Loucy (cell line): ENCODE results near the gene GAB1.

ENCODE experiments used
- EZH2phosphoT487 ChIP-seq: fragments of 200-600 bp; IDR thresholded peaks from 2 replicates; pipeline ENCODE4 v1.6.1; 2018; ENCODE audit warnings: antibody characterized with exemption, mild to moderate bottlenecking, moderate library complexity, borderline replicate concordance
- TF ChIP-seq, protein P1 (sequence below): fragments of 200-600 bp; sonication (generic); conservative IDR thresholded peaks from 2 replicates; pipeline ENCODE4 v1.5.1; 2014; ENCODE audit warnings: mild to moderate bottlenecking, antibody characterized with exemption, low read length

DNA sequence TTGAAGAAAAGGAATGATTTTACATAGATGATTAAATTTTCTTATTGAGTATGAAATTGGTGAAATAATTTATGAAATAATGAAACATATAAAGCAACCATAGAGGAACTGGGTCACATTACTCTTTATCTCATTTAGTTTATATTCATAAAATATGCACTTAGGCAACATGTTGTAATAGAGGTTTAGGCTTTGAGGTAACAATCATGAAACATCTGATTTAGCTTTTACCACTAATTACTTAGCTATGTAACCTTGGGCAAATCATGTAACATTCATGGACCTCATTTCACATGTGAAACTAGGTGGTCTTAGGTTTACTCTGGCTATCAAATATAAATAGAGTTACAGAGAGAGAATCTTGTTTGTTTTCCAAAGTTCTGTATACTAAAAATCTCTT lies 122.3 kb downstream of the GAB1 start:
- TF ChIP-seq, protein P1, sequence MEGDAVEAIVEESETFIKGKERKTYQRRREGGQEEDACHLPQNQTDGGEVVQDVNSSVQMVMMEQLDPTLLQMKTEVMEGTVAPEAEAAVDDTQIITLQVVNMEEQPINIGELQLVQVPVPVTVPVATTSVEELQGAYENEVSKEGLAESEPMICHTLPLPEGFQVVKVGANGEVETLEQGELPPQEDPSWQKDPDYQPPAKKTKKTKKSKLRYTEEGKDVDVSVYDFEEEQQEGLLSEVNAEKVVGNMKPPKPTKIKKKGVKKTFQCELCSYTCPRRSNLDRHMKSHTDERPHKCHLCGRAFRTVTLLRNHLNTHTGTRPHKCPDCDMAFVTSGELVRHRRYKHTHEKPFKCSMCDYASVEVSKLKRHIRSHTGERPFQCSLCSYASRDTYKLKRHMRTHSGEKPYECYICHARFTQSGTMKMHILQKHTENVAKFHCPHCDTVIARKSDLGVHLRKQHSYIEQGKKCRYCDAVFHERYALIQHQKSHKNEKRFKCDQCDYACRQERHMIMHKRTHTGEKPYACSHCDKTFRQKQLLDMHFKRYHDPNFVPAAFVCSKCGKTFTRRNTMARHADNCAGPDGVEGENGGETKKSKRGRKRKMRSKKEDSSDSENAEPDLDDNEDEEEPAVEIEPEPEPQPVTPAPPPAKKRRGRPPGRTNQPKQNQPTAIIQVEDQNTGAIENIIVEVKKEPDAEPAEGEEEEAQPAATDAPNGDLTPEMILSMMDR: no peak
- TF ChIP-seq EZH2phosphoT487: no peak
